Measurements from ENCODE around the gene C3orf49.
A peak's percentile ranks its signal among the peaks of the same experiment; 100 is the strongest.

Gene C3orf49

GRCh38 chr3:63819151-63819398 is at the start of gene C3orf49:
Gene C3orf49, plus strand, starts transcription at chr3:63819299. Its CDS starts 173 bp downstream, at chr3:63819472.
- no peak for DNase-seq

- peak; percentile 13 for DNase-seq
These were observed 44.3 kb upstream of the C3orf49 start for GRCh38 chr3:63774781-63775180.

- no peak for DNase-seq
These were observed 39.9 kb upstream of the C3orf49 start for GRCh38 chr3:63779227-63779626.

GRCh38 chr3:63791974-63792373 is 27.1 kb upstream of the C3orf49 start:
- DNase-seq = peak; percentile 80

GRCh38 chr3:63795438-63795837 is 23.7 kb upstream of the C3orf49 start:
- no peak for DNase-seq

- no peak for DNase-seq
These were observed 20.6 kb upstream of the C3orf49 start for GRCh38 chr3:63798544-63798943.

GRCh38 chr3:63798949-63799348 is 20.1 kb upstream of the C3orf49 start:
- DNase-seq = no peak

GRCh38 chr3:63800097-63800496 is 19.0 kb upstream of the C3orf49 start:
- no peak for DNase-seq

- no peak for DNase-seq
These were observed 15.2 kb upstream of the C3orf49 start for GRCh38 chr3:63803911-63804310.

GRCh38 chr3:63807961-63808565 is 11.0 kb upstream of the C3orf49 start:
- DNase-seq = no peak

- no peak for DNase-seq
These were observed 10.5 kb upstream of the C3orf49 start for GRCh38 chr3:63808633-63809032.

- peak; percentile 71 for DNase-seq
These were observed 9.5 kb upstream of the C3orf49 start for GRCh38 chr3:63809607-63810006.

GRCh38 chr3:63814237-63814636 is 4.9 kb upstream of the C3orf49 start:
- no peak for DNase-seq

GRCh38 chr3:63817225-63817624 is 1.9 kb upstream of the C3orf49 start:
- no peak for DNase-seq

GRCh38 chr3:63818282-63819150 is 583 bp upstream of the C3orf49 start:
- peak; percentile 44 for DNase-seq

GRCh38 chr3:63824309-63824708 is 5.2 kb downstream of the C3orf49 start:
- peak; percentile 68 for DNase-seq

- no peak for DNase-seq
These were observed 11.4 kb downstream of the C3orf49 start for GRCh38 chr3:63830526-63830925.

- DNase-seq = no peak
These were observed 13.3 kb downstream of the C3orf49 start for GRCh38 chr3:63832395-63832794.

GRCh38 chr3:63841704-63842103 is 22.6 kb downstream of the C3orf49 start:
- DNase-seq = no peak

GRCh38 chr3:63842127-63842526 is 23.0 kb downstream of the C3orf49 start:
- DNase-seq = no peak

- DNase-seq = no peak
These were observed 26.1 kb downstream of the C3orf49 start for GRCh38 chr3:63845215-63845614.

GRCh38 chr3:63847718-63848450 is 28.8 kb downstream of the C3orf49 start:
- no peak for DNase-seq

GRCh38 chr3:63849175-63849574 is 30.1 kb downstream of the C3orf49 start:
- no peak for DNase-seq

- no peak for DNase-seq
These were observed 32.2 kb downstream of the C3orf49 start for GRCh38 chr3:63851287-63851686.

Measured in HCEC 1CT (cell line).